ENCODE results near the gene SERPINB1. TPM values are rescaled to one million over a fixed set of nuclear protein-coding genes. Genes with fewer than 3 reads are reported as not detected.

SERPINB1 gene
- total RNA-seq, 1 donor from 2014 or later: 9.4 TPM

- Histone ChIP-seq H3F3A (ENCODE audit: low read depth) (no peaks in the 10 kb centered on the region), H3K9me3 (ENCODE audit: low read depth) (peaks cover 3% of the 10 kb centered on the region), H3K79me2 (ENCODE audit: low read depth) (no peaks in the 10 kb centered on the region), H3K9ac (no peak overlapping the region), H2AFZ (replicated peaks) (no peak overlapping the region), H4K20me1 (ENCODE audit: low read depth) (no peaks in the 10 kb centered on the region), H3K27me3 (no peaks in the 10 kb centered on the region), H3K4me2 (no peak overlapping the region), H3K36me3 (no peaks in the 10 kb centered on the region), H3K4me1 (no peaks in the 10 kb centered on the region), H3K4me3 (no peak overlapping the region), H3K27ac (no peak overlapping the region)
- H3K36me3 Mint-ChIP-seq: peaks cover 5% of the 10 kb centered on the region
- H3K4me3 Mint-ChIP-seq: no peak overlapping the region
- DNase-seq (ENCODE audit: low spot score): no peak
- H3K4me1 Mint-ChIP-seq: no peaks in the 10 kb centered on the region
- no peaks in the 10 kb centered on the region for H3K27me3 Mint-ChIP-seq (ENCODE audit: insufficient read depth, low read depth)
- no peak overlapping the region for H3K27ac Mint-ChIP-seq
- peaks cover 19% of the 10 kb centered on the region for H3K9me3 Mint-ChIP-seq
- TF ChIP-seq CTCF (IDR thresholded peaks at IDR 0.05) (no peak), EZH2 (IDR thresholded peaks at IDR 0.05) (no peak), EZH2phosphoT487 (IDR thresholded peaks at IDR 0.05) (no peak)
These were observed 29.0 kb downstream of the SERPINB1 start for GRCh38 chr6:2812695-2813094.

- Mint-ChIP-seq H3K36me3 (peaks cover 2% of the 10 kb centered on the region), H3K4me1 (no peaks in the 10 kb centered on the region), H3K27me3 (ENCODE audit: insufficient read depth, low read depth) (peaks cover 4% of the 10 kb centered on the region), H3K4me3 (no peak overlapping the region), H3K27ac (no peak overlapping the region), H3K9me3 (peaks cover 1% of the 10 kb centered on the region)
- no peaks in the 10 kb centered on the region for H3K9me3 ChIP-seq (ENCODE audit: low read depth)
- no peak for TF ChIP-seq EZH2phosphoT487 (IDR thresholded peaks at IDR 0.05)
- no peak for TF ChIP-seq EZH2 (IDR thresholded peaks at IDR 0.05)
- TF ChIP-seq CTCF (IDR thresholded peaks at IDR 0.05): no peak
- H3K4me1 ChIP-seq: no peaks in the 10 kb centered on the region
- no peaks in the 10 kb centered on the region for H4K20me1 ChIP-seq (ENCODE audit: low read depth)
- no peak overlapping the region for H3K4me2 ChIP-seq
- no peak for DNase-seq (ENCODE audit: low spot score)
- no peaks in the 10 kb centered on the region for H3K36me3 ChIP-seq
- H3F3A ChIP-seq (ENCODE audit: low read depth): no peaks in the 10 kb centered on the region
- H3K4me3 ChIP-seq: no peak overlapping the region
- no peak overlapping the region for H3K27ac ChIP-seq
- no peak overlapping the region for H2AFZ ChIP-seq (replicated peaks)
- H3K27me3 ChIP-seq: no peaks in the 10 kb centered on the region
- no peak overlapping the region for H3K9ac ChIP-seq
- no peaks in the 10 kb centered on the region for H3K79me2 ChIP-seq (ENCODE audit: low read depth)
These were observed 31.5 kb downstream of the SERPINB1 start for GRCh38 chr6:2810092-2810671.

- no peak overlapping the region for H3K27ac ChIP-seq
- no peaks in the 10 kb centered on the region for H3F3A ChIP-seq (ENCODE audit: low read depth)
- H2AFZ ChIP-seq (replicated peaks): no peak overlapping the region
- H4K20me1 ChIP-seq (ENCODE audit: low read depth): no peaks in the 10 kb centered on the region
- Mint-ChIP-seq H3K27ac (no peak overlapping the region), H3K9me3 (no peaks in the 10 kb centered on the region), H3K27me3 (ENCODE audit: insufficient read depth, low read depth) (peaks cover 4% of the 10 kb centered on the region), H3K4me3 (no peak overlapping the region), H3K36me3 (peaks cover 2% of the 10 kb centered on the region), H3K4me1 (no peaks in the 10 kb centered on the region)
- H3K27me3 ChIP-seq: no peaks in the 10 kb centered on the region
- DNase-seq (ENCODE audit: low spot score): no peak
- no peak overlapping the region for H3K9ac ChIP-seq
- H3K36me3 ChIP-seq: no peaks in the 10 kb centered on the region
- no peak overlapping the region for H3K4me2 ChIP-seq
- H3K9me3 ChIP-seq (ENCODE audit: low read depth): no peaks in the 10 kb centered on the region
- no peaks in the 10 kb centered on the region for H3K4me1 ChIP-seq
- no peaks in the 10 kb centered on the region for H3K79me2 ChIP-seq (ENCODE audit: low read depth)
- no peak for TF ChIP-seq CTCF (IDR thresholded peaks at IDR 0.05)
- no peak for TF ChIP-seq EZH2 (IDR thresholded peaks at IDR 0.05)
- TF ChIP-seq EZH2phosphoT487 (IDR thresholded peaks at IDR 0.05): no peak
- no peak overlapping the region for H3K4me3 ChIP-seq
These were observed 32.6 kb downstream of the SERPINB1 start for GRCh38 chr6:2809015-2809414.

Data from neural progenitor cell (in vitro differentiated cells).